ENCODE measurements around the gene CASZ1. TPM values are rescaled to one million over a fixed set of nuclear protein-coding genes. Genes with fewer than 3 reads are reported as not detected.

Gene CASZ1
- total and polyA plus RNA-seq, 2 donors from 2014 or later: 10.1 to 33.0 TPM

- peak; percentile 87 to 95 (median 91) for DNase-seq
- no peak for FAIRE-seq
- H3K27ac ChIP-seq (ENCODE audit: low read depth in 2 of 2, low read length in 2 of 2): peak overlapping the region; percentile 72 to 74
- TF ChIP-seq CTCF (IDR thresholded peaks at IDR 0.05; ENCODE audit: borderline replicate concordance, extremely low read depth, insufficient read depth): no peak
- peak overlapping the region in 2 of 3 donors; percentile 29 to 39 for H3K4me3 ChIP-seq (ENCODE audit: low read length in 3 of 3)
- peak overlapping the region in 1 of 3 donors; percentile 35 for H3K9ac ChIP-seq (ENCODE audit: low read length in 3 of 3)
- H3K9me3 ChIP-seq (ENCODE audit: control insufficient read depth in 2 of 3, insufficient read depth in 1 of 3, low read length in 3 of 3): no peaks in the 10 kb centered on the region
- H3K27me3 ChIP-seq (ENCODE audit: control insufficient read depth, insufficient read depth, low read length): no peaks in the 10 kb centered on the region
- intact Hi-C loops (cut with DNase I): no loop called here
- H3K4me1 ChIP-seq (ENCODE audit: control insufficient read depth in 2 of 3, insufficient read depth in 2 of 3, low read depth in 1 of 3, low read length in 3 of 3): peaks cover 0 to 50% (median 25%) of the 10 kb centered on the region in 3 donors
- no peaks in the 10 kb centered on the region for H3K36me3 ChIP-seq (ENCODE audit: control insufficient read depth in 2 of 3, insufficient read depth in 3 of 3, low read length in 3 of 3)
These were observed 101.5 kb downstream of the CASZ1 start for GRCh38 chr1:10694633-10695627.

GRCh38 chr1:10694274-10694632, 102.2 kb downstream of the CASZ1 start:
- Histone ChIP-seq H3K36me3 (ENCODE audit: control insufficient read depth in 2 of 3, insufficient read depth in 3 of 3, low read length in 3 of 3) (no peaks in the 10 kb centered on the region), H3K27me3 (ENCODE audit: control insufficient read depth, insufficient read depth, low read length) (no peaks in the 10 kb centered on the region), H3K9me3 (ENCODE audit: control insufficient read depth in 2 of 3, insufficient read depth in 1 of 3, low read length in 3 of 3) (no peaks in the 10 kb centered on the region), H3K4me3 (ENCODE audit: low read length in 3 of 3) (peak overlapping the region; percentile 53 to 67 (median 63)), H3K9ac (ENCODE audit: low read length in 3 of 3) (no peak overlapping the region), H3K4me1 (ENCODE audit: control insufficient read depth in 2 of 3, insufficient read depth in 2 of 3, low read depth in 1 of 3, low read length in 3 of 3) (peaks cover 0 to 56% (median 21%) of the 10 kb centered on the region in 3 donors), H3K27ac (ENCODE audit: low read depth in 2 of 2, low read length in 2 of 2) (peak overlapping the region; percentile 51 to 88)
- intact Hi-C loops (cut with DNase I): no loop called here
- TF ChIP-seq CTCF (IDR thresholded peaks at IDR 0.05; ENCODE audit: borderline replicate concordance, extremely low read depth, insufficient read depth): no peak
- DNase-seq (peak in 2 of 5 donors; percentile 69 to 75), FAIRE-seq (no peak)

- FAIRE-seq (no peak), DNase-seq (peak in 1 of 5 donors; percentile 72)
- Histone ChIP-seq H3K9ac (ENCODE audit: low read length in 3 of 3) (peak overlapping the region in 2 of 3 donors; percentile 54 to 73), H3K36me3 (ENCODE audit: control insufficient read depth in 2 of 3, insufficient read depth in 3 of 3, low read length in 3 of 3) (no peaks in the 10 kb centered on the region), H3K4me1 (ENCODE audit: control insufficient read depth in 2 of 3, insufficient read depth in 2 of 3, low read depth in 1 of 3, low read length in 3 of 3) (peaks cover 0 to 57% (median 16%) of the 10 kb centered on the region in 3 donors), H3K27ac (ENCODE audit: low read depth in 2 of 2, low read length in 2 of 2) (peak overlapping the region; percentile 72 to 88), H3K9me3 (ENCODE audit: control insufficient read depth in 2 of 3, insufficient read depth in 1 of 3, low read length in 3 of 3) (no peaks in the 10 kb centered on the region), H3K4me3 (ENCODE audit: low read length in 3 of 3) (peak overlapping the region; percentile 46 to 67 (median 65)), H3K27me3 (ENCODE audit: control insufficient read depth, insufficient read depth, low read length) (no peaks in the 10 kb centered on the region)
- intact Hi-C loops (cut with DNase I): no loop called here
- TF ChIP-seq CTCF (IDR thresholded peaks at IDR 0.05; ENCODE audit: borderline replicate concordance, extremely low read depth, insufficient read depth): no peak
These were observed 102.8 kb downstream of the CASZ1 start for GRCh38 chr1:10693497-10694273.
